Measurements from ENCODE around the gene SPINT3. TPM values are rescaled to one million over a fixed set of nuclear protein-coding genes. Genes with fewer than 3 reads are reported as not detected.

The SPINT3 gene
- total RNA-seq, 1 donor from 2014 or later, result not detected

GRCh38 chr20:45470937-45471336 lies 44.5 kb downstream of the SPINT3 start:
- Histone ChIP-seq H3K4me1 (ENCODE audit: insufficient read depth, low read length) (peaks cover 2% of the 10 kb centered on the region), H3K4me3 (ENCODE audit: insufficient read depth, low read depth, low read length) (peak overlapping the region; percentile 44), H4K20me1 (ENCODE audit: insufficient read depth, low read length) (no peaks in the 10 kb centered on the region), H3K9me3 (ENCODE audit: insufficient read depth, low read depth, low read length) (no peaks in the 10 kb centered on the region), H3K9ac (ENCODE audit: low read length) (no peak overlapping the region), H2AFZ (ENCODE audit: low read depth, low read length) (peak overlapping the region; percentile 9), H3K36me3 (ENCODE audit: insufficient read depth, low read length) (no peaks in the 10 kb centered on the region), H3K27me3 (ENCODE audit: insufficient read depth, low read length) (peaks cover 49% of the 10 kb centered on the region), H3K27ac (ENCODE audit: low read depth, low read length) (no peak overlapping the region), H3K4me2 (ENCODE audit: low read length) (peak overlapping the region; percentile 77), H3K79me2 (ENCODE audit: insufficient read depth, low read length) (no peaks in the 10 kb centered on the region)
- Mint-ChIP-seq H3K4me1 (ENCODE audit: low read depth, unreplicated experiment) (no peaks in the 10 kb centered on the region), H3K36me3 (ENCODE audit: low read depth, unreplicated experiment) (no peaks in the 10 kb centered on the region), H3K27me3 (ENCODE audit: low read depth, unreplicated experiment) (peaks cover 40% of the 10 kb centered on the region), H3K9me3 (ENCODE audit: unreplicated experiment) (no peaks in the 10 kb centered on the region), H3K4me3 (ENCODE audit: unreplicated experiment) (peak overlapping the region; percentile 67), H3K27ac (ENCODE audit: unreplicated experiment) (no peak overlapping the region)
- FAIRE-seq (no peak), DNase-seq (ENCODE audit: low read depth) (no peak)
- TF ChIP-seq, protein P1, sequence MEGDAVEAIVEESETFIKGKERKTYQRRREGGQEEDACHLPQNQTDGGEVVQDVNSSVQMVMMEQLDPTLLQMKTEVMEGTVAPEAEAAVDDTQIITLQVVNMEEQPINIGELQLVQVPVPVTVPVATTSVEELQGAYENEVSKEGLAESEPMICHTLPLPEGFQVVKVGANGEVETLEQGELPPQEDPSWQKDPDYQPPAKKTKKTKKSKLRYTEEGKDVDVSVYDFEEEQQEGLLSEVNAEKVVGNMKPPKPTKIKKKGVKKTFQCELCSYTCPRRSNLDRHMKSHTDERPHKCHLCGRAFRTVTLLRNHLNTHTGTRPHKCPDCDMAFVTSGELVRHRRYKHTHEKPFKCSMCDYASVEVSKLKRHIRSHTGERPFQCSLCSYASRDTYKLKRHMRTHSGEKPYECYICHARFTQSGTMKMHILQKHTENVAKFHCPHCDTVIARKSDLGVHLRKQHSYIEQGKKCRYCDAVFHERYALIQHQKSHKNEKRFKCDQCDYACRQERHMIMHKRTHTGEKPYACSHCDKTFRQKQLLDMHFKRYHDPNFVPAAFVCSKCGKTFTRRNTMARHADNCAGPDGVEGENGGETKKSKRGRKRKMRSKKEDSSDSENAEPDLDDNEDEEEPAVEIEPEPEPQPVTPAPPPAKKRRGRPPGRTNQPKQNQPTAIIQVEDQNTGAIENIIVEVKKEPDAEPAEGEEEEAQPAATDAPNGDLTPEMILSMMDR (IDR thresholded peaks at IDR 0.05; ENCODE audit: insufficient read depth, low read depth, low read length), result no peak
- no peak for TF ChIP-seq EZH2 (IDR thresholded peaks at IDR 0.05; ENCODE audit: insufficient read depth, low read length)

GRCh38 chr20:45470262-45470931 lies 45.0 kb downstream of the SPINT3 start:
- Mint-ChIP-seq H3K36me3 (ENCODE audit: low read depth, unreplicated experiment) (no peaks in the 10 kb centered on the region), H3K4me3 (ENCODE audit: unreplicated experiment) (peak overlapping the region; percentile 67), H3K27ac (ENCODE audit: unreplicated experiment) (no peak overlapping the region), H3K9me3 (ENCODE audit: unreplicated experiment) (no peaks in the 10 kb centered on the region), H3K27me3 (ENCODE audit: low read depth, unreplicated experiment) (peaks cover 46% of the 10 kb centered on the region), H3K4me1 (ENCODE audit: low read depth, unreplicated experiment) (no peaks in the 10 kb centered on the region)
- Histone ChIP-seq H3K36me3 (ENCODE audit: insufficient read depth, low read length) (no peaks in the 10 kb centered on the region), H3K79me2 (ENCODE audit: insufficient read depth, low read length) (no peaks in the 10 kb centered on the region), H3K4me3 (ENCODE audit: insufficient read depth, low read depth, low read length) (peak overlapping the region; percentile 44), H3K27me3 (ENCODE audit: insufficient read depth, low read length) (peaks cover 54% of the 10 kb centered on the region), H3K9ac (ENCODE audit: low read length) (no peak overlapping the region), H3K4me2 (ENCODE audit: low read length) (peak overlapping the region; percentile 77), H4K20me1 (ENCODE audit: insufficient read depth, low read length) (no peaks in the 10 kb centered on the region), H3K27ac (ENCODE audit: low read depth, low read length) (no peak overlapping the region), H3K4me1 (ENCODE audit: insufficient read depth, low read length) (peaks cover 2% of the 10 kb centered on the region), H2AFZ (ENCODE audit: low read depth, low read length) (peak overlapping the region; percentile 71), H3K9me3 (ENCODE audit: insufficient read depth, low read depth, low read length) (no peaks in the 10 kb centered on the region)
- no peak for DNase-seq (ENCODE audit: low read depth)
- FAIRE-seq, result no peak
- TF ChIP-seq EZH2 (IDR thresholded peaks at IDR 0.05; ENCODE audit: insufficient read depth, low read length), result peak; percentile 82
- TF ChIP-seq, protein P1 (IDR thresholded peaks at IDR 0.05; ENCODE audit: insufficient read depth, low read depth, low read length), result no peak
